GM12873 (cell line): ENCODE results near the gene ENO1.

Source experiments
- CTCF ChIP-seq: IDR thresholded peaks from 2 replicates; pipeline ENCODE4 v1.5.1; 2012; ENCODE audit warnings: low read depth, mild to moderate bottlenecking, moderate library complexity, low read length, control low read depth; ENCODE audit not compliant: insufficient read depth; ENCODE audit errors: missing control alignments

ENO1 gene

GRCh38 chr1:8903908-8904650 is 25.6 kb upstream of the ENO1 start:
- no peak for TF ChIP-seq CTCF

DNA sequence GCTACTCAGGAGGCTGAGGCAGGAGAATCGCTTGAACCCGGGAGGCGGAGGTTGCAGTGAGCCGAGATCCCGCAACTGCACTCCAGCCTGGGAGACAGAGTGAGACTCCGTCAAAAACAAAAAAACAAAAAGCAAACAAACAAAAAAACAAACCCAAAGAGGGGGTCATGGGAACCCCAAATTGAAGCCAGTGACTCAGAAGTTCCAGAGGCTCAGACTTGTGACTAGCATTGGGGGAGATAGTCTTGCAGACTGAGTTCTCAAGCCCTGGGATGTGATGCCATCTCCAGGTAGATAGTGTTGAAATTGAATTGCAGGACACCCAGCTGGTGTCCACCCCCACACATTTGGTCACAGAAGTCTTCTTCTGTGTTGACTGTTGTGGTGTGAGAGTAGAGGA is 24.9 kb upstream of the ENO1 start:
- TF ChIP-seq CTCF, result no peak

GRCh38 chr1:8902765-8903164 is 24.3 kb upstream of the ENO1 start:
- TF ChIP-seq CTCF, result no peak

DNA sequence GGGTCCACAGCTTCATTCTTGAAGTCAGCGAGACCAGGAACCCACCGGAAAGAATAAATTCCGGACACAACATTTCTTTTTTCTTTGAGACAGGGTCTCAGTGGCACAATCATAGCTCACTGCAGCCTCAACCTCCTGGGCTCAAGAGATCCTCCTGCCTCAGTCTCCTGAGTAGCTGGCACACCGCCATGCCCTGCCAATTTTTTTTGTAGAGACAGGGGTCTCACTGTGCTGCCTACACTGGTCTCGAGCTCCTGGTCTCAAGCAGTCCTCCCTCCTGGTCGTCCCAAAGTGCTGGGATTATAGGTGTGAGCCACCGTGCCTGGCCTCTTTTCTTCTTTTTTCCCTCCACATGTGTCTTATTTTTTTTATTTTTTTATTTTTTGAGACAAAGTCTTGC is 20.6 kb upstream of the ENO1 start:
- TF ChIP-seq CTCF, result no peak

DNA sequence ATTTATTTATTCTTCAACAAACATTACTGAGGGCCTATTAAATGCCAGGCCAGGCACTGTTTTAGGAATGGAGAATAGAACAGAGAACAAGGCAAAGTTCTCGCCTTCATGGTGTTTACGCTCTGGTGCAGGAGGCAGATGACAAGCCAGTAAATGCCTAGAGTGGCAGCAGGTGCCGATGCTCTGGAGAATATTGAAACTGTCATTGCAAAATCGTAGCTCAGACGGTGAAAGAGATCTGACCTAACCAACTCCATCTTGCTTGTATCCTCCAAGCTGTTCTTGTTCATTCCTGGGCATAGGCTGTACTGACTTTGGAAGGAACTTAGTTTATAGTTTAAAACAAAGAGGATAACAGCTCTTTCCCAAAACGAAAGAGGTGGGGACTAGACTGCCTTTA is 13.5 kb upstream of the ENO1 start:
- TF ChIP-seq CTCF, result no peak

DNA sequence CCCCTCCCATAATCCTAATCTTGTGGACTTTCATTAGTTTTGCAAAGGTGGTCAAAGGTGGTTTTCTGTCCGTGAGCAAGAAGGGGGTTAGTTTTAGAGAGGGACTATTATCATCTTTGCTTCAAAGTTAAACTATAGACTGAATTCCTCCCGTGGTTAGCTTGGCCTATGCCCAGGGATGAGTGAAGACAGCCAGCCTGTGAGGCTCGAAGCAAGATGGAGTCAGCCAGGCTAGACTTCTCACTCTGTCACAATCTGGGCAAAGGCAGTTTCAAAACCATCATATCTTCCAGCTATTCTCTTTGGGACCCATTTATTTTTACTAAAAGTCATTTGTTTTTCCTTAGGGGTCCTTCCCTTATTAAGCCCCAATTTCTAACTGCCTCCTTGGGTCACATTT is 12.9 kb upstream of the ENO1 start:
- TF ChIP-seq CTCF, result no peak

- no peak for TF ChIP-seq CTCF
These were observed 11.7 kb upstream of the ENO1 start for GRCh38 chr1:8889925-8890785.
